Endodermal cell (in vitro differentiated cells): ENCODE results near the gene ATXN1. TPM values are rescaled to one million over a fixed set of nuclear protein-coding genes. Genes with fewer than 3 reads are reported as not detected.

Experiments used
- DNase-seq: peaks from one replicate; pipeline ENCODE4 v3.0.0-alpha.2; 2017
- H3K27ac ChIP-seq: 2 replicates; pipeline ENCODE4 v1.5.1; 2013; ENCODE audit warnings: mild to moderate bottlenecking, low read depth, low read length, moderate library complexity
- H3K27me3 ChIP-seq: 2 replicates; pipeline ENCODE4 v1.6.1; 2013; ENCODE audit warnings: mild to moderate bottlenecking, low read length, moderate library complexity; ENCODE audit not compliant: insufficient read depth, control insufficient read depth, poor library complexity, severe bottlenecking
- H3K36me3 ChIP-seq: 2 replicates; pipeline ENCODE4 v1.7.0; 2013; ENCODE audit warnings: mild to moderate bottlenecking, low read length, moderate library complexity; ENCODE audit not compliant: control insufficient read depth, insufficient read depth
- H3K4me1 ChIP-seq: one replicate; pipeline ENCODE4 v1.7.0; 2013; ENCODE audit warnings: low read length; ENCODE audit not compliant: control insufficient read depth, insufficient read depth
- H3K4me3 ChIP-seq: 2 replicates; pipeline ENCODE4 v1.5.1; 2013; ENCODE audit warnings: mild to moderate bottlenecking, low read length, moderate library complexity
- H3K9ac ChIP-seq: 2 replicates; pipeline ENCODE4 v1.6.1; 2013; ENCODE audit warnings: mild to moderate bottlenecking, low read length, moderate library complexity; ENCODE audit not compliant: poor library complexity, severe bottlenecking; ENCODE audit errors: extremely low read depth
- H3K9me3 ChIP-seq: 2 replicates; pipeline ENCODE4 v1.6.1; 2013; ENCODE audit warnings: mild to moderate bottlenecking, low read length, moderate library complexity; ENCODE audit not compliant: control insufficient read depth
- H3K27ac Mint-ChIP-seq: 2 replicates; pipeline ENCODE4 v1.8.0; 2020; ENCODE audit warnings: mixed read lengths
- H3K27me3 Mint-ChIP-seq: 2 replicates; pipeline ENCODE4 v1.8.0; 2021; ENCODE audit warnings: mild to moderate bottlenecking, mixed read lengths; ENCODE audit not compliant: insufficient read depth
- H3K36me3 Mint-ChIP-seq: 2 replicates; pipeline ENCODE4 v1.8.0; 2020; ENCODE audit warnings: low read depth, mixed read lengths
- H3K4me1 Mint-ChIP-seq: 2 replicates; pipeline ENCODE4 v1.8.0; 2020; ENCODE audit warnings: mixed read lengths
- H3K4me3 Mint-ChIP-seq: 2 replicates; pipeline ENCODE4 v1.8.0; 2020; ENCODE audit warnings: mild to moderate bottlenecking, moderate library complexity, mixed read lengths
- H3K9me3 Mint-ChIP-seq: 2 replicates; pipeline ENCODE4 v1.8.0; 2020; ENCODE audit warnings: mild to moderate bottlenecking, mixed read lengths
- CTCF ChIP-seq: fragments of 200-600 bp; sonication (generic); conservative IDR thresholded peaks from 2 replicates; pipeline ENCODE4 v1.5.0; 2021; ENCODE audit warnings: antibody characterized with exemption, mild to moderate bottlenecking
- WGBS, 2 experiments: methylation state at CpG; one replicate each; pipeline versions ENCODE4 v1.1.5 to v1.1.7; 2013; ENCODE audit warnings: missing lambda C conversion rate in 2 of 2, mixed read lengths in 1 of 2; ENCODE audit not compliant: insufficient coverage in 1 of 2, insufficient read length in 1 of 2; 5-methylcytosine and 5-hydroxymethylcytosine counted together
- total RNA-seq, 2 donors: library from RNA; stranded (reverse); fragmentation: NEBNext Ultra II Directional in 1 of 2; extraction: Animal tissue kit (Norgen Biotek cat#: 25700) in 1 of 2; gene quantifications; 2 replicates in 1 of 2; 3 replicates in 1 of 2; pipeline ENCODE4 v1.2.1, GENCODE V29; 2021

ATXN1 gene
- total RNA-seq, 2 donors from 2014 or later = 10.4 to 15.9 TPM

- 95 to 100% methylated on average over 1 of the region's 1 CpG for WGBS, 2 experiments
- no peaks in the 10 kb centered on the region for H3K36me3 ChIP-seq
These were observed 488.0 kb downstream of the ATXN1 start for GRCh38 chr6:16273256-16273655.

GRCh38 chr6:16272201-16272600 lies 489.1 kb downstream of the ATXN1 start:
- Histone ChIP-seq H3K9me3 (no peaks in the 10 kb centered on the region), H3K9ac (no peak overlapping the region), H3K4me3 (no peak overlapping the region), H3K27me3 (no peaks in the 10 kb centered on the region), H3K4me1 (peaks cover 4% of the 10 kb centered on the region), H3K36me3 (no peaks in the 10 kb centered on the region), H3K27ac (no peak overlapping the region)
- 83% methylated on average over 1 of the region's 1 CpG; no CpG with 5 or more reads in 1 of the 2 experiments for WGBS, 2 experiments
- H3K4me1 Mint-ChIP-seq = peaks cover 22% of the 10 kb centered on the region
- no peak for TF ChIP-seq CTCF
- H3K27ac Mint-ChIP-seq = no peak overlapping the region
- H3K4me3 Mint-ChIP-seq = no peak overlapping the region
- H3K27me3 Mint-ChIP-seq = no peaks in the 10 kb centered on the region
- DNase-seq = no peak
- peaks cover 6% of the 10 kb centered on the region for H3K36me3 Mint-ChIP-seq
- H3K9me3 Mint-ChIP-seq = peaks cover 8% of the 10 kb centered on the region

More at GRCh38 chr6:16273256-16273655, 488.0 kb downstream of the ATXN1 start:
- no peak overlapping the region for H3K27ac Mint-ChIP-seq
- no peaks in the 10 kb centered on the region for H3K27me3 Mint-ChIP-seq
- Histone ChIP-seq H3K4me3 (no peak overlapping the region), H3K27me3 (no peaks in the 10 kb centered on the region), H3K9me3 (no peaks in the 10 kb centered on the region), H3K4me1 (peaks cover 4% of the 10 kb centered on the region), H3K9ac (no peak overlapping the region), H3K27ac (no peak overlapping the region)
- no peak for TF ChIP-seq CTCF
- no peaks in the 10 kb centered on the region for H3K36me3 Mint-ChIP-seq
- peaks cover under 1% of the 10 kb centered on the region for H3K9me3 Mint-ChIP-seq
- H3K4me1 Mint-ChIP-seq = peaks cover 31% of the 10 kb centered on the region
- DNase-seq = no peak
- no peak overlapping the region for H3K4me3 Mint-ChIP-seq

- Histone ChIP-seq H3K27me3 (no peaks in the 10 kb centered on the region), H3K36me3 (no peaks in the 10 kb centered on the region), H3K9ac (no peak overlapping the region), H3K9me3 (no peaks in the 10 kb centered on the region), H3K4me3 (no peak overlapping the region), H3K4me1 (no peaks in the 10 kb centered on the region), H3K27ac (no peak overlapping the region)
- Mint-ChIP-seq H3K27me3 (no peaks in the 10 kb centered on the region), H3K27ac (no peak overlapping the region), H3K36me3 (peaks cover 6% of the 10 kb centered on the region), H3K9me3 (peaks cover 14% of the 10 kb centered on the region), H3K4me1 (peaks cover 14% of the 10 kb centered on the region), H3K4me3 (no peak overlapping the region)
- no peak for TF ChIP-seq CTCF
- WGBS, 2 experiments = 95 to 100% methylated on average over 2 to 5 of the region's 5 CpGs
- no peak for DNase-seq
These were observed 489.8 kb downstream of the ATXN1 start for GRCh38 chr6:16271428-16271827.
